Limb (tissue), 2 donors: ENCODE measurements around the gene ABHD14A.

Experiments
- DNase-seq, 2 donors: peaks; one replicate each; pipeline ENCODE4 v3.0.0-alpha.2; 2016; ENCODE audit errors: extremely low spot score in 2 of 2

The ABHD14A gene

DNA sequence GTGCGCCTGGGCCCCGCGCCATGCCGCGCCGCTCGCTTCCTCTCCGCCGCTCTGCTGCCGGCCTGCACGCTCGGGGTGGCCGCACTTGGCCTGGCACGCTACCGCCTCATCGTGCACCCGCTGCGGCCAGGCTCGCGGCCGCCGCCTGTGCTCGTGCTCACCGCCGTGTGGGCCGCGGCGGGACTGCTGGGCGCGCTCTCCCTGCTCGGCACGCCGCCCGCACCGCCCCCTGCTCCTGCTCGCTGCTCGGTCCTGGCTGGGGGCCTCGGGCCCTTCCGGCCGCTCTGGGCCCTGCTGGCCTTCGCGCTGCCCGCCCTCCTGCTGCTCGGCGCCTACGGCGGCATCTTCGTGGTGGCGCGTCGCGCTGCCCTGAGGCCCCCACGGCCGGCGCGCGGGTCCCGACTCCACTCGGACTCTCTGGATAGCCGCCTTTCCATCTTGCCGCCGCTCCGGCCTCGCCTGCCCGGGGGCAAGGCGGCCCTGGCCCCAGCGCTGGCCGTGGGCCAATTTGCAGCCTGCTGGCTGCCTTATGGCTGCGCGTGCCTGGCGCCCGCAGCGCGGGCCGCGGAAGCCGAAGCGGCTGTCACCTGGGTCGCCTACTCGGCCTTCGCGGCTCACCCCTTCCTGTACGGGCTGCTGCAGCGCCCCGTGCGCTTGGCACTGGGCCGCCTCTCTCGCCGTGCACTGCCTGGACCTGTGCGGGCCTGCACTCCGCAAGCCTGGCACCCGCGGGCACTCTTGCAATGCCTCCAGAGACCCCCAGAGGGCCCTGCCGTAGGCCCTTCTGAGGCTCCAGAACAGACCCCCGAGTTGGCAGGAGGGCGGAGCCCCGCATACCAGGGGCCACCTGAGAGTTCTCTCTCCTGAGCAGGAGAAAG lies 18.7 kb upstream of the ABHD14A start:
- DNase-seq = peak; percentile 21 to 68

GRCh38 chr3:51957520-51958205 lies 17.2 kb upstream of the ABHD14A start:
- DNase-seq = no peak

DNA sequence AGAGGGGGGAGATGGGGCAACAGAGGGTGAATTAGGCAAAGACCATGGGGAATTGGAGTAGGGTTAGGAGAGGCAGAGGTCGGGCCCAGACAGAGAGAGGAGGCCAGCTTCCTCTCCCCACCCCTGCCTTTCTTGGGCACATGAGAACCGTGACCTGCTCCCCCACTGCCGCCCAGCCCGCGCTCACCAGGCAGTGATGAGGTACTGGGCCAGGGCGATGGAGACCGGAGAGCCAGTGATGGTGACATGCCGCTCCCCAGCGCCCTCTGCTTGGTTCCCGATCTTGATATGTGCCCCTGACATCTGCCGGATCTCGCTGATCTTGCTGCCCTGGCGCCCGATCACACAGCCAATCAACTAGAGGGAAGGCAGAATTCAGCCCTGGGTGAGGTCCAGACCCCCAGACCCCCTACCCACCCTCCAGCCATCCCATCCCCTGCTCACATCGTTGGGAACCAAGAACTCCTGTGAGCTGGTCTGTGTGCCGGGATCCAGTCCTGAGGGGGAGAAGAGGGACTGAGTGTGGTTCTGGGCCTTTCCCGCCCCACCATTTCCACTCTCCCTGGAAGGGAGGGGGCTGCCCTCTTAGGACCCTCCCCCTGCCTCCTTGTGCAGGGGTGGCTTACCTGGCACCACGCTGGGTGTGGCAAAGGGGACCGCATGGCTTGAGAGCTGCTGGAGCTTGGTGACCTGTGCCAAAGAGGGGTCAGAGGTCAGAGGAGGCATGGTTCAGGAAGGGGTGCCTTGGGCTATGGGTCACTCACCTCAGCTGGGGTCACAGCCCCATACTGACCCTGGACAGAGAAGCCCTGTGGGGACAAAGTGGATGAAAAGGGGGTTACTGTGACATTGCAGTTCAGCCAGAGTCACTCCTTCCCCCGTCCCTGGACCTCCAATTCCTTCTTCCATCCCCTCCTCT lies 16.0 kb upstream of the ABHD14A start:
- DNase-seq = no peak

DNA sequence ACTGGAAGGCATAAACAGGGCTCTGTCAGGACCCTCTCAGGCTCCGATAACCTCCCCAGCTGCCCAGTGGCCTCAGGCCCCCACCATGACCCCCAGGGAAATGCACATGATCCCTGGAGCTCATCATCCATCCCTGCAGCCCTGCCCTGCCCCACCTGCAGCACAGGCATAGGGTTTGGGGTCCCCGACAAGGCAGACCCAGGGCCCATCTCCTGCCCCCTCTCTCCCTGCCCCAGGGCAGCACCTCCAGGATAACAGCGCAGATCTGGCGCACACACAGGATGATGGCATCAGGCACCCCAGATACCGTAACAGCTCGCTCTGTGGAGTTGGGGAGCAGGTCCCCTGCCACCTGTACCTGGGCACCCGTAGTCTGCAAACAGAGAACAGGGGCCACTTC lies 15.2 kb upstream of the ABHD14A start:
- DNase-seq = no peak

- no peak for DNase-seq
These were observed 14.5 kb upstream of the ABHD14A start for GRCh38 chr3:51960386-51960785.

- DNase-seq = no peak
These were observed 13.9 kb upstream of the ABHD14A start for GRCh38 chr3:51961011-51961410.

DNA sequence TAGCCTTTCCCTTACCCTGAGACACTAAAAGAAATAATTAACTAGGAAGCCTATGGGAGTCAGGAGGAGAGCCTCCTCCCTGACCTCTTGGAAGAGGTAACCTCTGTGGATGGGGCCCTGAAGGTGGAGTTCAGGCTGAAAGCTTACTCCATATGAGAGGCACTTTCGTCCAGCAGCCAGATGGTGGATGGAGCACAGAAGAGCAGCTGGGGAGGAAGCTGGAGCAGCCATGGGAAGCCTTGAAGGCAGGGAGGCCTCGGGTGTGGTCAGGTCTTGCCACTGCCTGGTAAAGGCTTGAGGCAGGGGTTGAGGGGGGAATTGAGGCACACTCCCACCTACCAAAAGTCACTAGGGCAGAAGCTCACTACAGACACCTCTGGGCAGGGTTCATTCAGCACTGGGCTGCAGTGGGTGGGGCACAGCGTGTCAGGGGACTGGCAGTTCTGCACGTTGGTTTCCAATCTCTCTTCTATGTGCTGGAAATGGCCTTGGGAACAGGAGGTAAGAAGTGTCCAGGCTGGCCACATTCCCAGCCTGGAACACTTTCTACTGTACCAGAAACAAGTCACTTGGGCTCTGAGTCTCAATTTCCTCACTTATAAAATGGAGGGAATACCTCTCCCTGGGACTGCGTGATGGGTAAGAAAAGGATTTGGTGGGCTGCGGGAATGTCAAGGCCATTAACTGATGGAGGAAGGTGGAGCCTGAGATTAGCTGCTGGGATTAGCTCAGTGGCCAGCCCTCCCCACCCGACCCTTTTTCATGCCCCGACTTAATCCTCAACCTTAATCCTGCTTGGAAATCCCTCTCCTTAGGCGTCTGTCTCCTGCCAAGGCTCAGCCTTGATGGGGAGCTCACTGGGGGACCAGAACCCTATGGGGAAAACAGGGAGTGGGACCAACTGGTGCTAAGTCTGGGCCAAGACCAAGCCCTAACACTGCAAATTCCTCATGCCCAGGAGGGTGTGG lies 13.0 kb upstream of the ABHD14A start:
- no peak for DNase-seq

- peak in 1 of 2 donors; percentile 12 for DNase-seq
These were observed 11.9 kb upstream of the ABHD14A start for GRCh38 chr3:51962854-51963530.

DNA sequence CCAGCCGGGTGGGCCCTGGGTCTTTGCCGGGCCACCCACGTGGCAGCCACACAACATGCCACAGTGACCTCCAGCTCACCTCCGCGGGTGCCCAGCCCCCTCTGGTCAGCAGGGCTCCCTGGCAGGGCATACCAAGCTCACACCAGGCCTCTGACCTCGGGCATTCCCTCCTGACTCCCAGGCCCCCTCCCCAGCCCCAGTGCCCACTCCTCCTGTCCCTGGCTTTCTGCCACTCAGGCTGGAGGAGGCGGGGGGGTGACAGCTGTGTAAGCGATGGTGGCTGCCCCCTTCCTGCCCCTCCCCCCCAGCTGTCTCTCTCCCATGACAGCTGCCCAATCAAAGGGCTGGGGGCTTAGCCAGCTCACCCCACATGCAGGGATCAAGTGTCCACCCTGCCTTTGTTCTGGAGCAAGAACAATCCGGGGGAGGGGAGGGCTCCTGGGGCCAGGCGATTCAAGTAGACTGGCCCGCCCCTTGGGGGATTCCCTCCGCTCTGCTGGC lies 10.9 kb upstream of the ABHD14A start:
- DNase-seq = peak; percentile 27 to 78

- no peak for DNase-seq
These were observed 10.3 kb upstream of the ABHD14A start for GRCh38 chr3:51964521-51964920.

DNA sequence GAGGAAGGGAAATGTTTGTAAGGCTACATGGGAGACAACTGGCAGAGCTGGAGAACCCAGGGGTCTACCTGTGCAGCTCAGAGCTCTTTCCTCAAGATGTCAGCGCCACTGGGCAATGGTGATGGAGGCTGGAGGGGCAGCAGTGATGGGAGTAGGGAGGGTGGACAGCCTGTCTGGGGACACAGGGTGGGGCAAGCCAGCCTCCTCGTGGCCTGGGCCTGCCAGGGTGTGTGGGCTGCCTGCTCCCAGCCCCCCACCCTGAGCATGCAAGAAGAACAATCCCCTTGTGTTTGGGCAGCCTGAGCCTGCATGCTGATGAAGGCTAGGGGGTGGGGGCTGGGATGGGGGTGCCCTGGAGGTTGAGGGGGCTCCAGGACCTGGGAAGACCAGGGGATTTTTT lies 8.8 kb upstream of the ABHD14A start:
- DNase-seq = no peak

DNA sequence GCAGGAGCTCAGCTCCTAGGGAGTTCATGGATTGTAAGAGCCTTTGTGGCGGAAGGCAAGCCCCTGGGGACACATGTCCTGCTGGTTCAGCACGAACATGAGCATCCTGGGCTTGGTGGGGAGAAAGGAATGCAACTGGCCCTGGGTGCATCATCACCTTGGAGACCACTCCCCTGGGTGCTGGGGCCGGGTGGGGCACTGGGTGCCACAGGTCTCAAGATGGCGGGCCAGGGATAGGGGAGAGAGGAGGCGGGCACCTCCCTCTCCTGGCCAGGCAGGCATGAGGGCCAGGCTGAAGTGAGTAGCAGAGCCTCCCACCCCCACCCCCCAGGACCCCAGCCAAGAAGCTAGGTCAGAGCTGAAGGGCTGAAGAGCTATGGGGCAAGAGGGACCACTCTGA lies 8.4 kb upstream of the ABHD14A start:
- no peak for DNase-seq

DNA sequence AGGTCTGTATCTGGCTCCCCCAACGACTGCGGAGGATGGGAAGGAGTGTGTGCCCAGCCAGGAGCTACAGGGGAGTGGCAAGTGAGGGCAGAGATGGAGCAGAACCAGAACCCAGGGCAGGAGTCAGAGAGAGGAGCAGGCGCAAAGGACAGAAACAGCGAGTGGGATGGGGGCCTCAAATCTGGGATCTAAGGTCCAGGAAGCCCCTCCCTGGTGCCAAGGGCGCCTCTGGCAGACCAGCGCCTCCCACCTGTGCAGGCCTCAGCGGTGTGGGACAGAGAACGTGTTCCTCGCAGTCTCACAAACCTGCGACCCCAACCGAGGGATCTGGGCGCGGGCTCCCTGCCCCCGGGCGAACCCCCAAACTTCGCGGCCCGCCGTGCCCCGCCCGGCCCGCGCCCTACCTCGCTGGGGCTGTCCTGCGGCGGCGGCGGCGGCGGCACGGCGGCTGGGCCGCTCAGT lies 7.9 kb upstream of the ABHD14A start:
- DNase-seq = no peak

GRCh38 chr3:51967384-51968169 lies 7.3 kb upstream of the ABHD14A start, which contains the start of gene PCBP4:
Gene PCBP4 (minus strand): TSS chr3:51967454. CDS start chr3:51961240, 6,214 bp downstream.
- peak; percentile 36 to 84 for DNase-seq

GRCh38 chr3:51968170-51968775 lies 6.6 kb upstream of the ABHD14A start:
- DNase-seq = peak; percentile 32 to 77

DNA sequence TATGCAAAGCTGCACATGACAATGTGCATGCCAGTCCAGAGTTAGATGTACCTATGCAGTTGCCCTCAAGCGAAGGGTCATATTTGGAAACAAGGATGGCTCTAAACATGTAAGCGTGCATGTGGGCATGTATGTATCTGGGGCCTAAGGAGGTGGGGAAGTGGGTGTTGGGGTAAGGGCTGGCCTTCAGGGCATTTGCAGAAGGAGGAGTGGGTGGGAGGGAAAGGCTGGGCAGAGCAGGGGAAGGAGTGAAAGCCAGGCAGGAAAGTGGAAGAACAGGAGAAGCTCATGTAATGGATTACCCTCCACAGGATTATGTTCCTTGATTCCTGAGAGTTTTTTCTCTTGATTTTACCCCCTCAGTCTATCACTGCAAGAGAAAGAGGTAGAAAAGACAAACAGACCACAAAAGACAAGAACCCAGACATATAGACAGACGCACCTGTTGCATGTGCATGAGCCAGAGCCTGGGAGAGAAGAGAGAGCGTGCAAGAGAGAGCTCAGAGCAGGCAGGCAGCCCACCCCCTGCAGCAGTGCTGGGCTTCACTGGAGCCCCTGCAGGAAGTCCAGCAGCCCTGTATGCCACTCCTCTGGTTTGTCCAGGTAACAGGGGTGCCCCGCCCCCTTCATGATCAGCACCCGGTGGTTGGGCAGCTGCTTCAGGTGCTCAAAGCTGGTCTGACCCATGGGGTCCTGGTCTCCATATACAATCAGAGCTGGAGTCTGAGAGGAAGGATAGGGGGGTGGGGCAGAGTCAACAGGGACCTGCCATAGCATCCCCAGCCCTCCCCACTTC lies 5.8 kb upstream of the ABHD14A start:
- DNase-seq = no peak

- no peak for DNase-seq
These were observed 5.0 kb upstream of the ABHD14A start for GRCh38 chr3:51969841-51970240.
